ENCODE results near the gene BICD2. TPM values are rescaled to one million over a fixed set of nuclear protein-coding genes. Genes with fewer than 3 reads are reported as not detected.

Gene BICD2
- total and polyA plus RNA-seq, 2 of the 13 experiments (the other 11 are each of a cell fraction or from before 2014, with no cell fraction given), result 5.1 to 17.4 TPM

- peak; percentile 55 for ATAC-seq
- TF ChIP-seq BATF2 (CRISPR knock-in tag; IDR thresholded peaks at IDR 0.05) (no peak), CREB1 (IDR thresholded peaks at IDR 0.05) (peak; percentile 78), CREB1 (CRISPR knock-in tag; IDR thresholded peaks at IDR 0.05) (no peak), NFRKB (IDR thresholded peaks at IDR 0.05) (no peak), ZNF280B (CRISPR knock-in tag; IDR thresholded peaks at IDR 0.05; ENCODE audit: borderline replicate concordance) (peak; percentile 62; the same call in 1 of the 2 replicates), NCOA2 (CRISPR knock-in tag; IDR thresholded peaks at IDR 0.05) (no peak), ZNF883 (CRISPR knock-in tag; IDR thresholded peaks at IDR 0.05; ENCODE audit: not compliant biosample characterization) (no peak), ZNF143 (CRISPR knock-in tag; IDR thresholded peaks at IDR 0.05) (no peak), MTA1 (CRISPR knock-in tag; IDR thresholded peaks at IDR 0.05; ENCODE audit: borderline replicate concordance) (no peak), GABPA (IDR thresholded peaks at IDR 0.05; ENCODE audit: low read depth, low read length) (no peak), GABPA (CRISPR knock-in tag; IDR thresholded peaks at IDR 0.05; ENCODE audit: low read depth) (peak; percentile 75), GABPB1 (CRISPR knock-in tag; IDR thresholded peaks at IDR 0.05) (peak; percentile 70), KLF9 (CRISPR knock-in tag; IDR thresholded peaks at IDR 0.05; ENCODE audit: low read depth) (no peak), IKZF4 (CRISPR knock-in tag; IDR thresholded peaks at IDR 0.05; ENCODE audit: borderline replicate concordance, low read depth, not compliant biosample characterization) (peak; percentile 40), ZNF329 (CRISPR knock-in tag; IDR thresholded peaks at IDR 0.05; ENCODE audit: low read depth) (no peak), ZFX (CRISPR knock-in tag; IDR thresholded peaks at IDR 0.05; ENCODE audit: low read depth) (peak; percentile 58), ZNF451 (CRISPR knock-in tag; IDR thresholded peaks at IDR 0.05) (no peak), ZFY (CRISPR knock-in tag; IDR thresholded peaks at IDR 0.05) (peak; percentile 40; the same call in 1 of the 2 replicates), BHLHE40 (IDR thresholded peaks at IDR 0.05; ENCODE audit: low read length) (no peak), SMAD9 (CRISPR knock-in tag; IDR thresholded peaks at IDR 0.05) (no peak), NR3C1 (CRISPR knock-in tag; IDR thresholded peaks at IDR 0.05) (no peak), NR0B2 (CRISPR knock-in tag; IDR thresholded peaks at IDR 0.05) (no peak), ZBTB38 (CRISPR knock-in tag; IDR thresholded peaks at IDR 0.05) (0 out of 2 replicates have a peak, but pooled peaks have one; percentile 20)
Observed at GRCh38 chr9:92770360-92770995, 5.8 kb upstream of the BICD2 start.

More at GRCh38 chr9:92770360-92770995, 5.8 kb upstream of the BICD2 start:
- H3K4me1 ChIP-seq (ENCODE audit: insufficient read depth, low read length), result peaks cover 39% of the 10 kb centered on the region
- H3K79me2 ChIP-seq (ENCODE audit: insufficient read depth, low read length), result no peaks in the 10 kb centered on the region
- in situ Hi-C loops (cut with HindIII; ENCODE audit: extremely low pct_ligation_motif_present, low pct_unique_long_range_greater_than_20kb) (no loop called here), intact Hi-C loops (cut with micrococcal nuclease; ENCODE audit: unreplicated experiment) (no loop called here)
- 0 out of 2 replicates have a peak overlapping the region, but pooled peaks have one; percentile 7 for H3K9ac ChIP-seq (ENCODE audit: insufficient read depth, low read depth, low read length)
- FAIRE-seq (no peak), DNase-seq (ENCODE audit: low spot score) (peak; percentile 43)
- H4K20me1 ChIP-seq (ENCODE audit: insufficient read depth, low read length), result no peaks in the 10 kb centered on the region
- H3K9me3 ChIP-seq (ENCODE audit: low read length), result no peaks in the 10 kb centered on the region
- H2AFZ ChIP-seq (ENCODE audit: low read length), result peak overlapping the region; percentile 76
- no peaks in the 10 kb centered on the region for H3K36me3 ChIP-seq (replicated peaks in 1 of 2; ENCODE audit: control insufficient read depth in 1 of 2, insufficient read depth in 2 of 2, low read length in 2 of 2)
- BruUV-seq (replicated peaks), result no TSS peak
- WGBS (ENCODE audit: low lambda C conversion rate), result 23% methylated on average over 5 of the region's 7 CpGs
- peak overlapping the region; percentile 83 for H3K4me2 ChIP-seq (ENCODE audit: low read depth, low read length)
- ChIA-PET CTCF (ENCODE audit: low intra/inter-chr PET ratio, low total read pairs) (no interaction called here), POLR2A (interaction anchor here (0.9 kb wide), 1 partner anchor 100 kb away, joined by 3 read pairs; the partner anchor contains the start of gene IPPK)
- no peak overlapping the region for H3K27ac ChIP-seq (ENCODE audit: extremely low read length, insufficient read depth, low read length)
- peaks cover 0 to 3% of the 10 kb centered on the region in 2 experiments; a peak in 1 of 5 replicates for H3K27me3 ChIP-seq (ENCODE audit: control insufficient read depth in 1 of 2, insufficient read depth in 2 of 2, low read length in 2 of 2)
- peak overlapping the region; percentile 17 to 49 (median 31); a peak in 4 of 6 replicates for H3K4me3 ChIP-seq (replicated peaks in 1 of 3; ENCODE audit: insufficient read depth in 1 of 3, low read depth in 2 of 3, low read length in 3 of 3)

Measured in HepG2 (cell line).